Measurements from ENCODE around the gene ANKRD33. TPM values are rescaled to one million over a fixed set of nuclear protein-coding genes. Genes with fewer than 3 reads are reported as not detected.

The ANKRD33 gene
- total RNA-seq, 4 donors from 2014 or later: not detected

DNA sequence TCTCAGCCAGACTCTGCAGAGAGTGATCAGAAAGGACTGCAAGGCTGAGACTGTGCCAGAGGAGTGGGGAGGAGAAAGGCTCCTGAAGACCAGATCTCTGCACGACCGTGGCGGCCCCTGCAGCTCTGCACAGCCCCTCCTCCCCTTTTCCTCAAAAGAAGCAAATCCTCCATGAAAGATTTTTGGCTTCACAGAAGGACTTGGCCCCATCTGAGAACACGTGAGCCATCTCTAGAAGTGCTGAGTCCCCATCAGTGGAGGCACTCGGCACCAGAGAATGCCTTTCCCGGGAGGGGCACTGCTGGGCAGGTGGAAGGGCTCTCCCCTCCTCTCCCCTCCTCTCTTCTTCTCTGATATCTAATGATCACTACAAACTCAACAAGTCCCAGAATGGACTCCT is 46.2 kb upstream of the ANKRD33 start:
- no peaks in the 10 kb centered on the region for H3K9me3 ChIP-seq
- WGBS, 2 donors: 42 to 51% methylated on average over 6 of the region's 6 CpGs
- DNase-seq: no peak
- intact Hi-C loops (cut with DNase I): no loop called here
- no peaks in the 10 kb centered on the region for H3K36me3 ChIP-seq
- TF ChIP-seq, protein P1, sequence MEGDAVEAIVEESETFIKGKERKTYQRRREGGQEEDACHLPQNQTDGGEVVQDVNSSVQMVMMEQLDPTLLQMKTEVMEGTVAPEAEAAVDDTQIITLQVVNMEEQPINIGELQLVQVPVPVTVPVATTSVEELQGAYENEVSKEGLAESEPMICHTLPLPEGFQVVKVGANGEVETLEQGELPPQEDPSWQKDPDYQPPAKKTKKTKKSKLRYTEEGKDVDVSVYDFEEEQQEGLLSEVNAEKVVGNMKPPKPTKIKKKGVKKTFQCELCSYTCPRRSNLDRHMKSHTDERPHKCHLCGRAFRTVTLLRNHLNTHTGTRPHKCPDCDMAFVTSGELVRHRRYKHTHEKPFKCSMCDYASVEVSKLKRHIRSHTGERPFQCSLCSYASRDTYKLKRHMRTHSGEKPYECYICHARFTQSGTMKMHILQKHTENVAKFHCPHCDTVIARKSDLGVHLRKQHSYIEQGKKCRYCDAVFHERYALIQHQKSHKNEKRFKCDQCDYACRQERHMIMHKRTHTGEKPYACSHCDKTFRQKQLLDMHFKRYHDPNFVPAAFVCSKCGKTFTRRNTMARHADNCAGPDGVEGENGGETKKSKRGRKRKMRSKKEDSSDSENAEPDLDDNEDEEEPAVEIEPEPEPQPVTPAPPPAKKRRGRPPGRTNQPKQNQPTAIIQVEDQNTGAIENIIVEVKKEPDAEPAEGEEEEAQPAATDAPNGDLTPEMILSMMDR (IDR thresholded peaks at IDR 0.05): no peak
- no peak for TF ChIP-seq POLR2A (IDR thresholded peaks at IDR 0.05)
- H3K4me3 ChIP-seq (replicated peaks in 1 of 3): no peak overlapping the region
- H3K27me3 ChIP-seq: peaks cover 9% of the 10 kb centered on the region
- H3K27ac ChIP-seq: no peak overlapping the region
- peaks cover 0 to 14% of the 10 kb centered on the region in 2 donors for H3K4me1 ChIP-seq

DNA sequence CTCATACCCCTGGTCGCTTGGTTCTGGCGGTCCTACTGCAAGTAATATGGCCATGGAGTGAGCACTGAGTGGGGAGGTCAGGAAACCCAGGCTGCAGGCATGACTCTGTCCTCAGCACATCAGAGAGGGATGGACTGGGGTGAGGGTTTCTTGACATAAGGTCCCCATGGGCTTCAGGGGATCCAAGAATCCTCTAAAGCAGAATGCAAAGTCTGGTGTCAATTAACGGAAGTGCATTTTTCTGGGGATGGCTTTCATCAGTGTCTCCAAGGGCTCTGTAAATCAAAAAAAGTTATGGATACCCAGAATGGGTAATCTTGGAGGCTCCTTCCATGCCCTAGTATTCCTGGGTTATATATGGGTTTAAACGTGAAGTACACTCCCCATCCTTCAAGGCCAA is 43.0 kb upstream of the ANKRD33 start:
- H3K27me3 ChIP-seq: peaks cover 9% of the 10 kb centered on the region
- peaks cover 14 to 25% of the 10 kb centered on the region in 2 donors for H3K4me1 ChIP-seq
- WGBS, 2 donors: 85 to 90% methylated on average over 4 of the region's 4 CpGs
- no peak for TF ChIP-seq POLR2A (IDR thresholded peaks at IDR 0.05)
- TF ChIP-seq, protein P1 (IDR thresholded peaks at IDR 0.05): no peak
- H3K4me3 ChIP-seq (replicated peaks in 1 of 3): no peak overlapping the region
- H3K27ac ChIP-seq: no peak overlapping the region
- no peak for DNase-seq
- H3K9me3 ChIP-seq: no peaks in the 10 kb centered on the region
- intact Hi-C loops (cut with DNase I): no loop called here
- no peaks in the 10 kb centered on the region for H3K36me3 ChIP-seq

DNA sequence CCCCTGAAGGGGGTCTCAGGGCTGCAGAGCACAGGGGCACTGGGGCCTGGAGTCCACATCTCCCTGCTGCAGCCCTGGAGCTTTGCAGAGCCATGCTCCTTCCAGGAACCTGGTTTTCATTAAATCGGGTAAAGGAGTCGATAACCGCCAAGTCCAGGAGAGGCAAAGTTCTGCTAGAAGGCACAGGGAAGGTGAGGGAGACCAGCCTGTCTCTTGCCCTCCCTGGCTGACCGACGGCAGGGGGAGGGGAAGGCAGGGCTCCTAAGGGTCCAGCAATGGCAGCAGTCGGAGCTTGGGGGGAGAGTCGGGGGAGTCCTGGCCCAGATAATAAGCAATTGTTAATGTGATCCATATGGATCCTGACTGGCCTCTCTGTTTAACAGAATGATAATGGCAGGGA is 42.4 kb upstream of the ANKRD33 start:
- TF ChIP-seq, protein P1 (IDR thresholded peaks at IDR 0.05): no peak
- no peak for TF ChIP-seq POLR2A (IDR thresholded peaks at IDR 0.05)
- no peak overlapping the region for H3K27ac ChIP-seq
- 78 to 86% methylated on average over 7 of the region's 7 CpGs for WGBS, 2 donors

DNA sequence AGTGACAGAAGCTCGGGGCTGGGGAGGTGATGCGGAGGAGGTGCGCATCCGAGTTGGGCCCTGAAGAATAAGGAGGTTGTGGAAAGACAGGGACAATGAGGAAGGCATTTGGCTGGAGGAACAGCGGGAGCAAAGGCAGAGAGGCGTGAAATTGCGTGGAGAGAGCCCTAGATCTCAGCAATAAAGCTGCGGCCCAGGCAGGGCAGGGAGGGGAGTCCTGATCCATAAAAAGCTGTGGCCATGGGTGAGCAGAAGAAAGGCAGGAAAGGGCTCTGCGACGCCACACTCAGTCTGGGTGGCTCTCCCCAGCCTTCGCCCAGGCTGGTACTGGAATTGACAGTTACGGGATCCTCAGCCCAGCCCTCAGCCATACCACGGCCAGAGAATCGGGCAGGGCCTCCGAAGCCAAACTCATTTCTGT is 41.6 kb upstream of the ANKRD33 start:
- Histone ChIP-seq H3K27ac (no peak overlapping the region), H3K4me3 (replicated peaks in 1 of 3) (no peak overlapping the region), H3K4me1 (peaks cover 14 to 35% of the 10 kb centered on the region in 2 donors), H3K36me3 (no peaks in the 10 kb centered on the region), H3K9me3 (no peaks in the 10 kb centered on the region), H3K27me3 (peaks cover 9% of the 10 kb centered on the region)
- no peak for TF ChIP-seq POLR2A (IDR thresholded peaks at IDR 0.05)
- TF ChIP-seq, protein P1 (IDR thresholded peaks at IDR 0.05): no peak
- no peak for DNase-seq
- intact Hi-C loops (cut with DNase I): no loop called here
- WGBS, 2 donors: 75 to 79% methylated on average over 15 of the region's 15 CpGs

More for the DNA sequence above, 42.4 kb upstream of the ANKRD33 start:
- DNase-seq: no peak
- Histone ChIP-seq H3K27me3 (peaks cover 9% of the 10 kb centered on the region), H3K9me3 (no peaks in the 10 kb centered on the region), H3K4me1 (peaks cover 14 to 30% of the 10 kb centered on the region in 2 donors), H3K36me3 (no peaks in the 10 kb centered on the region), H3K4me3 (replicated peaks in 1 of 3) (no peak overlapping the region)
- intact Hi-C loops (cut with DNase I): no loop called here

DNA sequence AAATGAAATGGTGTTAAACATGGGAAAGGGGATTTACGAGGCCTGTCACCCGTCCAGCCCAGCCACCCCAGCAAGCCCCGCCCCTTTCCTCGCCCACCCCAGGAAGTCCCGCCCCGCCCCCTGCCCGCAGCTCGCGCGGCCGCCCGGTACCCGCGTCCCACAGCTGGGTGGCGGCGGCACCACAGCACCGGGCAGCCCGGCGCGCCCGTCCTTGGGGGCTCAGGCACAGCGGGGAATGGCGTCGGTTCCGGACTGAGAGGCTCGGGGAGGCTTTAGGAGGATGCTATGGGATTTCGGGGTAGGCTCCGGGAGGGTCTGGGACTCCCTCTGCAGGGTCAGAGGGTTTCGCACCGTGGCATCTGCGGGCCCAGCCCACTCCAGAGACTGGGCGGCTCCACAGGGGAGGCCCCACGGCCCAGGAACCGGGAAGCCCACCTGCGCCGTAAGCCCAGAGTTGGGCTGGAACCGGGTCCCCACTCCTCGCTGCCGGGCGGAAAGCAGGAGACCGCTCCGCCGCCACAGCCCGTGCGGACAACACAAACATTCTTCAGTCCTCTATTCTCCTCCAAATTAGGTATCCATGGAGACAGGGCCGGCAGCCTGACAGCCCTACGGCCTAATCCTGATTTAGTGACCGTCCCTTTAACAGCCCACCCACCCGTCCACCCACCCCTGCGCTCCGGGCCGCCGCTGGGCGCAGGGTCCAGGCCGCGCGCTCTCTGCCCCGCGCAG is 40.8 kb upstream of the ANKRD33 start:
- Histone ChIP-seq H3K27ac (peak overlapping the region in 2 of 3 donors; percentile 65 to 73), H3K9me3 (no peaks in the 10 kb centered on the region), H3K36me3 (no peaks in the 10 kb centered on the region), H3K4me3 (replicated peaks in 1 of 3) (peak overlapping the region in 2 of 3 donors; percentile 20 to 63), H3K4me1 (peaks cover 14 to 37% of the 10 kb centered on the region in 2 donors), H3K27me3 (peaks cover 9% of the 10 kb centered on the region)
- intact Hi-C loops (cut with DNase I): no loop called here
- 0 to 1% methylated on average over 4 to 19 of the region's 59 CpGs for WGBS, 2 donors
- peak in 1 of 2 donors; percentile 31 for TF ChIP-seq POLR2A (IDR thresholded peaks at IDR 0.05)
- TF ChIP-seq, protein P1 (IDR thresholded peaks at IDR 0.05): no peak
- peak; percentile 34 to 55 for DNase-seq

Measured in thyroid gland (tissue), 4 donors.